A549 (cell line): ENCODE measurements around the gene FIBCD1. TPM values are rescaled to one million over a fixed set of nuclear protein-coding genes. Genes with fewer than 3 reads are reported as not detected.

Source experiments
- ATAC-seq, 2 experiments: fragments of 200-7000 bp in 1 of 2; fragments of >200 bp in 1 of 2; cut with Nextera tagmentation in 1 of 2; cut with Tn5 transposase in 1 of 2; 3 replicates each; pipeline versions ENCODE4 v1.8.0 to v1.9.1; 2018 to 2020; ENCODE audit warnings: mild to moderate bottlenecking in 1 of 2, moderate library complexity in 1 of 2
- CTCF ChIA-PET: fragments of 300-600 bp; sonication (Branson Sonifier 250); formaldehyde crosslinking; extraction: SDS; loops from one replicate; lab custom pipeline; 2021; ENCODE audit warnings: antibody characterized with exemption, inconsistent platforms; lab: Yijun Ruan, JAX
- POLR2A ChIA-PET: fragments of 350-600 bp; formaldehyde crosslinking; extraction: SDS; loops from one replicate; lab custom pipeline; 2021; ENCODE audit warnings: antibody characterized with exemption, inconsistent platforms; lab: Yijun Ruan, JAX
- DNase-seq, 2 experiments: peaks; one replicate each; pipeline versions ENCODE4 v3.0.0 to v3.0.0-alpha.2; 2011 to 2016; ENCODE audit warnings: low read depth in 1 of 2, low spot score in 1 of 2
- FAIRE-seq: peaks from 2 replicates; lab custom pipeline; 2011; peaks lifted over from hg19 to GRCh38; lab: Jason Lieb, UNC
- H3K27ac ChIP-seq, 2 experiments: fragments of >200 bp; sonication (Bioruptor Twin); formaldehyde crosslinking; 3 replicates each; pipeline ENCODE4 v1.5.1; 2016 to 2017
- H3K4me1 ChIP-seq: fragments of >200 bp; sonication (Bioruptor Twin); formaldehyde crosslinking; 3 replicates; pipeline ENCODE4 v1.6.1; 2016
- H3K4me2 ChIP-seq: fragments of >200 bp; sonication (Bioruptor Twin); formaldehyde crosslinking; 3 replicates; pipeline ENCODE4 v1.6.1; 2016
- H3K4me3 ChIP-seq: fragments of >200 bp; sonication (Bioruptor Twin); formaldehyde crosslinking; 3 replicates; pipeline ENCODE4 v1.5.1; 2016
- H3K9me3 ChIP-seq: fragments of >200 bp; sonication (Bioruptor Twin); formaldehyde crosslinking; 3 replicates; pipeline ENCODE4 v1.6.1; 2016
- BHLHE40 ChIP-seq: IDR thresholded peaks from 2 replicates; pipeline ENCODE4 v1.6.1; 2012; ENCODE audit warnings: low read depth, low read length, inconsistent platforms
- CBX2 ChIP-seq: fragments of 200-600 bp; sonication (generic); IDR thresholded peaks from 2 replicates; pipeline ENCODE4 v1.6.1; 2016; ENCODE audit warnings: low read depth, mild to moderate bottlenecking, borderline replicate concordance
- EHMT2 ChIP-seq: fragments of 200-600 bp; sonication (generic); IDR thresholded peaks from 2 replicates; pipeline ENCODE4 v1.6.1; 2016; ENCODE audit warnings: antibody characterized with exemption, low read depth, mild to moderate bottlenecking, moderate library complexity
- ESRRA ChIP-seq: fragments of 150-350 bp; IDR thresholded peaks from 2 replicates; pipeline ENCODE4 v1.6.1; 2014; ENCODE audit warnings: mild to moderate bottlenecking, low read length, borderline replicate concordance
- HDAC2 ChIP-seq: fragments of 200-600 bp; sonication (generic); IDR thresholded peaks from 2 replicates; pipeline ENCODE4 v1.6.1; 2016
- HOXA7 ChIP-seq: fragments of 250-450 bp; sonication (Bioruptor Pico); IDR thresholded peaks from 2 replicates; pipeline ENCODE4 v1.5.0; 2020; ENCODE audit warnings: mild to moderate bottlenecking, moderate library complexity
- HOXB13 ChIP-seq: fragments of 250-450 bp; sonication (Bioruptor Pico); IDR thresholded peaks from 2 replicates; pipeline ENCODE4 v1.5.0; 2020; ENCODE audit warnings: low read depth, mild to moderate bottlenecking, moderate library complexity
- MAZ ChIP-seq: fragments of 150-350 bp; IDR thresholded peaks from 2 replicates; pipeline ENCODE4 v1.6.1; 2014; ENCODE audit warnings: antibody characterized with exemption, low read depth, low read length, borderline replicate concordance
- RARB ChIP-seq: fragments of 250-450 bp; sonication (Bioruptor Pico); IDR thresholded peaks from 2 replicates; pipeline ENCODE4 v1.8.0; 2021; ENCODE audit warnings: mild to moderate bottlenecking, moderate library complexity
- SMC3 ChIP-seq: fragments of >200 bp; sonication (Bioruptor Twin); formaldehyde crosslinking; IDR thresholded peaks from 3 replicates; pipeline ENCODE4 v1.6.1; 2018; ENCODE audit warnings: inconsistent platforms
- TP53 ChIP-seq: fragments of 250-450 bp; sonication (Bioruptor Pico); IDR thresholded peaks from 2 replicates; pipeline ENCODE4 v1.5.0; 2021; ENCODE audit warnings: mild to moderate bottlenecking, moderate library complexity
- ZC3H11A ChIP-seq: fragments of 450-650 bp; IDR thresholded peaks from 2 replicates; pipeline ENCODE4 v1.6.1; 2014; ENCODE audit warnings: antibody characterized with exemption, mild to moderate bottlenecking
- WGBS: methylation state at CpG from one replicate; pipeline ENCODE4 v1.1.6; 2017; ENCODE audit errors: missing lambda C conversion rate; 5-methylcytosine and 5-hydroxymethylcytosine counted together
- polyA plus RNA-seq, 4 experiments: library from polyadenylated mRNA; depleted of rRNA in 3 of 4; stranded (reverse); fragments of >200 nt; fragmentation: RNase III in 1 of 4; extraction: RNeasy Plus Mini Kit Qiagen cat#74134 plus additional on column Dnase treatment in 1 of 4; gene quantifications; 2 replicates in 3 of 4; 3 replicates in 1 of 4; pipeline ENCODE4 v1.2.3, GENCODE V29; 2011 to 2017
- TF ChIP-seq, protein P1 (sequence below): fragments of 250-450 bp; sonication (Bioruptor Pico); IDR thresholded peaks from 2 replicates; pipeline ENCODE4 v1.5.0; 2021; ENCODE audit warnings: mild to moderate bottlenecking, moderate library complexity, borderline replicate concordance
- TF ChIP-seq, protein P2 (sequence below): fragments of >200 bp; sonication (Bioruptor Twin); formaldehyde crosslinking; IDR thresholded peaks from 3 replicates; pipeline ENCODE4 v1.5.1; 2016
- TF ChIP-seq, protein P3 (sequence below): fragments of 250-450 bp; sonication (Bioruptor Pico); IDR thresholded peaks from 2 replicates; pipeline ENCODE4 v1.5.0; 2020; ENCODE audit warnings: low read depth, mild to moderate bottlenecking, moderate library complexity
- TF ChIP-seq, protein P4 (sequence below): fragments of >200 bp; sonication (Bioruptor Twin); formaldehyde crosslinking; IDR thresholded peaks from 2 replicates; pipeline ENCODE4 v1.6.1; 2016
- TF ChIP-seq, protein P5 (sequence below): fragments of 200-600 bp; sonication (generic); IDR thresholded peaks from 2 replicates; pipeline ENCODE4 v1.6.1; 2016; ENCODE audit warnings: antibody characterized with exemption, mild to moderate bottlenecking, moderate library complexity

Gene FIBCD1
- polyA plus RNA-seq, 2 of the 4 experiments (the other 2 are of a cell fraction): 4.8 to 4.9 TPM

DNA sequence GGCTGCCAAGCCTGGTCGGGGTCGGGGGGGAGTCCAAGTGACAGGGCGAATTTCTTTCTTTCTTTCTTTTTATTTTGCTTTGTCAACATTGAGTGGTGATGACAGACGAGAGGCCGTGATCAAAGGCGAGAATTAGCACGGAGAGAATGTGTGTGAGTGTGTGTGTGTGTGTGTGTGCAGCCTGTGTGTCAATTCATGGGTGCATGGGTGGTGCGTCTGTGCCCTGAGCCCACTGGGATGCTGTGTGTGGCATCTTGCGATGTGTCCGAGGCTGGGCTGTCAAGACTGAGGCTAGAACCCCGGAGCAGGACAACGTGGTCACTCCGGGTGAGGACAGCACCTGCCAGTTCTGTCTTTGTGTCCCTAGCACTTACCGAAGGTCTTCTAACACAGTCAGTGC lies 4.7 kb upstream of the FIBCD1 start (continued):
- TF ChIP-seq, protein P1, sequence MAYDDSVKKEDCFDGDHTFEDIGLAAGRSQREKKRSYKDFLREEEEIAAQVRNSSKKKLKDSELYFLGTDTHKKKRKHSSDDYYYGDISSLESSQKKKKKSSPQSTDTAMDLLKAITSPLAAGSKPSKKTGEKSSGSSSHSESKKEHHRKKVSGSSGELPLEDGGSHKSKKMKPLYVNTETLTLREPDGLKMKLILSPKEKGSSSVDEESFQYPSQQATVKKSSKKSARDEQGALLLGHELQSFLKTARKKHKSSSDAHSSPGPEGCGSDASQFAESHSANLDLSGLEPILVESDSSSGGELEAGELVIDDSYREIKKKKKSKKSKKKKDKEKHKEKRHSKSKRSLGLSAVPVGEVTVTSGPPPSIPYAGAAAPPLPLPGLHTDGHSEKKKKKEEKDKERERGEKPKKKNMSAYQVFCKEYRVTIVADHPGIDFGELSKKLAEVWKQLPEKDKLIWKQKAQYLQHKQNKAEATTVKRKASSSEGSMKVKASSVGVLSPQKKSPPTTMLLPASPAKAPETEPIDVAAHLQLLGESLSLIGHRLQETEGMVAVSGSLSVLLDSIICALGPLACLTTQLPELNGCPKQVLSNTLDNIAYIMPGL: no peak
- TF ChIP-seq ESRRA (no peak), BHLHE40 (no peak)
- TF ChIP-seq, protein P2, sequence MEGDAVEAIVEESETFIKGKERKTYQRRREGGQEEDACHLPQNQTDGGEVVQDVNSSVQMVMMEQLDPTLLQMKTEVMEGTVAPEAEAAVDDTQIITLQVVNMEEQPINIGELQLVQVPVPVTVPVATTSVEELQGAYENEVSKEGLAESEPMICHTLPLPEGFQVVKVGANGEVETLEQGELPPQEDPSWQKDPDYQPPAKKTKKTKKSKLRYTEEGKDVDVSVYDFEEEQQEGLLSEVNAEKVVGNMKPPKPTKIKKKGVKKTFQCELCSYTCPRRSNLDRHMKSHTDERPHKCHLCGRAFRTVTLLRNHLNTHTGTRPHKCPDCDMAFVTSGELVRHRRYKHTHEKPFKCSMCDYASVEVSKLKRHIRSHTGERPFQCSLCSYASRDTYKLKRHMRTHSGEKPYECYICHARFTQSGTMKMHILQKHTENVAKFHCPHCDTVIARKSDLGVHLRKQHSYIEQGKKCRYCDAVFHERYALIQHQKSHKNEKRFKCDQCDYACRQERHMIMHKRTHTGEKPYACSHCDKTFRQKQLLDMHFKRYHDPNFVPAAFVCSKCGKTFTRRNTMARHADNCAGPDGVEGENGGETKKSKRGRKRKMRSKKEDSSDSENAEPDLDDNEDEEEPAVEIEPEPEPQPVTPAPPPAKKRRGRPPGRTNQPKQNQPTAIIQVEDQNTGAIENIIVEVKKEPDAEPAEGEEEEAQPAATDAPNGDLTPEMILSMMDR: no peak

DNA sequence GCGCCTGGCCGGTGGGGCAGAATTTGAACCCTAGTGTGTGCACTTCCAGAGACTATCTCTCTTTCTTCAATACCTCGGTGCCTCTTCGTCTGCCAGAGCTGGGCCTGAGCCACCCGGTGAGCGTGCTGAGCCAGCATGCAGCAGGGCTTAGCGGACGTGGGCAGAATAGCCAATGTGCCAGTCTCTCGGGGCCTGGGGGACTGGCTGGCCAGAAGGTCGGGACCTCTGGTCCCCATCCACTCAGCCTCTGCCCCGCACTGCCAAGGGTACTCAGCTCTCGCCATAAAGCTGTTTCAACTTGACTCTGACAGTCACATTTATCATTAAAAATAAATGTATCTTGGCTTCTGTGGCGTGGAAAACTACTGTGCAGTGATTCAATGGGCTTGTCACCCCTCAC lies 4.2 kb upstream of the FIBCD1 start:
- ChIA-PET CTCF (interaction anchor here (0.6 to 7.8 kb wide), 19 partner anchors 9 to 447 kb away, joined by 3 to 78 read pairs (median 4); no protein-coding TSS in a partner anchor), POLR2A (no interaction called here)
- no peak for FAIRE-seq
- ATAC-seq: no peak
- TF ChIP-seq SMC3: no peak
- TF ChIP-seq, protein P3, sequence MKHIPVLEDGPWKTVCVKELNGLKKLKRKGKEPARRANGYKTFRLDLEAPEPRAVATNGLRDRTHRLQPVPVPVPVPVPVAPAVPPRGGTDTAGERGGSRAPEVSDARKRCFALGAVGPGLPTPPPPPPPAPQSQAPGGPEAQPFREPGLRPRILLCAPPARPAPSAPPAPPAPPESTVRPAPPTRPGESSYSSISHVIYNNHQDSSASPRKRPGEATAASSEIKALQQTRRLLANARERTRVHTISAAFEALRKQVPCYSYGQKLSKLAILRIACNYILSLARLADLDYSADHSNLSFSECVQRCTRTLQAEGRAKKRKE (CRISPR knock-in tag): no peak
- TF ChIP-seq CBX2: no peak
- no peak for TF ChIP-seq HDAC2
- TF ChIP-seq ZC3H11A: no peak
- TF ChIP-seq MAZ: no peak
- TF ChIP-seq, protein P4, sequence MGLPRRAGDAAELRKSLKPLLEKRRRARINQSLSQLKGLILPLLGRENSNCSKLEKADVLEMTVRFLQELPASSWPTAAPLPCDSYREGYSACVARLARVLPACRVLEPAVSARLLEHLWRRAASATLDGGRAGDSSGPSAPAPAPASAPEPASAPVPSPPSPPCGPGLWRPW: no peak
- no peak for TF ChIP-seq BHLHE40
- TF ChIP-seq RARB (CRISPR knock-in tag): no peak
- TF ChIP-seq, protein P5, sequence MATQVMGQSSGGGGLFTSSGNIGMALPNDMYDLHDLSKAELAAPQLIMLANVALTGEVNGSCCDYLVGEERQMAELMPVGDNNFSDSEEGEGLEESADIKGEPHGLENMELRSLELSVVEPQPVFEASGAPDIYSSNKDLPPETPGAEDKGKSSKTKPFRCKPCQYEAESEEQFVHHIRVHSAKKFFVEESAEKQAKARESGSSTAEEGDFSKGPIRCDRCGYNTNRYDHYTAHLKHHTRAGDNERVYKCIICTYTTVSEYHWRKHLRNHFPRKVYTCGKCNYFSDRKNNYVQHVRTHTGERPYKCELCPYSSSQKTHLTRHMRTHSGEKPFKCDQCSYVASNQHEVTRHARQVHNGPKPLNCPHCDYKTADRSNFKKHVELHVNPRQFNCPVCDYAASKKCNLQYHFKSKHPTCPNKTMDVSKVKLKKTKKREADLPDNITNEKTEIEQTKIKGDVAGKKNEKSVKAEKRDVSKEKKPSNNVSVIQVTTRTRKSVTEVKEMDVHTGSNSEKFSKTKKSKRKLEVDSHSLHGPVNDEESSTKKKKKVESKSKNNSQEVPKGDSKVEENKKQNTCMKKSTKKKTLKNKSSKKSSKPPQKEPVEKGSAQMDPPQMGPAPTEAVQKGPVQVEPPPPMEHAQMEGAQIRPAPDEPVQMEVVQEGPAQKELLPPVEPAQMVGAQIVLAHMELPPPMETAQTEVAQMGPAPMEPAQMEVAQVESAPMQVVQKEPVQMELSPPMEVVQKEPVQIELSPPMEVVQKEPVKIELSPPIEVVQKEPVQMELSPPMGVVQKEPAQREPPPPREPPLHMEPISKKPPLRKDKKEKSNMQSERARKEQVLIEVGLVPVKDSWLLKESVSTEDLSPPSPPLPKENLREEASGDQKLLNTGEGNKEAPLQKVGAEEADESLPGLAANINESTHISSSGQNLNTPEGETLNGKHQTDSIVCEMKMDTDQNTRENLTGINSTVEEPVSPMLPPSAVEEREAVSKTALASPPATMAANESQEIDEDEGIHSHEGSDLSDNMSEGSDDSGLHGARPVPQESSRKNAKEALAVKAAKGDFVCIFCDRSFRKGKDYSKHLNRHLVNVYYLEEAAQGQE: no peak
- TF ChIP-seq EHMT2: no peak
- TF ChIP-seq HOXA7 (CRISPR knock-in tag): no peak
- TF ChIP-seq TP53 (CRISPR knock-in tag): no peak
- no peak for TF ChIP-seq HOXB13 (CRISPR knock-in tag)
- Histone ChIP-seq H3K4me2 (no peak overlapping the region), H3K4me3 (no peak overlapping the region), H3K27ac (peak overlapping the region in 1 of 2 experiments; percentile 42; a peak in 2 of 6 replicates), H3K4me1 (peaks cover 43% of the 10 kb centered on the region), H3K9me3 (no peaks in the 10 kb centered on the region)
- no peak for DNase-seq
- 72% methylated on average over 13 of the region's 13 CpGs for WGBS
